Measurements from ENCODE around the gene DGCR2. TPM values are rescaled to one million over a fixed set of nuclear protein-coding genes. Genes with fewer than 3 reads are reported as not detected.

The DGCR2 gene
- total RNA-seq, 1 donor from 2014 or later: 68.7 TPM

GRCh38 chr22:19043121-19044085 is 78.8 kb downstream of the DGCR2 start:
- DNase-seq: no peak
- Mint-ChIP-seq H3K9me3 (ENCODE audit: unreplicated experiment) (peaks cover 2% of the 10 kb centered on the region), H3K27me3 (ENCODE audit: unreplicated experiment) (peaks cover 4% of the 10 kb centered on the region), H3K36me3 (ENCODE audit: unreplicated experiment) (peaks cover 5% of the 10 kb centered on the region), H3K27ac (ENCODE audit: unreplicated experiment) (no peak overlapping the region), H3K4me3 (ENCODE audit: unreplicated experiment) (no peak overlapping the region), H3K4me1 (ENCODE audit: low read depth, unreplicated experiment) (no peaks in the 10 kb centered on the region)
- TF ChIP-seq, protein P1, sequence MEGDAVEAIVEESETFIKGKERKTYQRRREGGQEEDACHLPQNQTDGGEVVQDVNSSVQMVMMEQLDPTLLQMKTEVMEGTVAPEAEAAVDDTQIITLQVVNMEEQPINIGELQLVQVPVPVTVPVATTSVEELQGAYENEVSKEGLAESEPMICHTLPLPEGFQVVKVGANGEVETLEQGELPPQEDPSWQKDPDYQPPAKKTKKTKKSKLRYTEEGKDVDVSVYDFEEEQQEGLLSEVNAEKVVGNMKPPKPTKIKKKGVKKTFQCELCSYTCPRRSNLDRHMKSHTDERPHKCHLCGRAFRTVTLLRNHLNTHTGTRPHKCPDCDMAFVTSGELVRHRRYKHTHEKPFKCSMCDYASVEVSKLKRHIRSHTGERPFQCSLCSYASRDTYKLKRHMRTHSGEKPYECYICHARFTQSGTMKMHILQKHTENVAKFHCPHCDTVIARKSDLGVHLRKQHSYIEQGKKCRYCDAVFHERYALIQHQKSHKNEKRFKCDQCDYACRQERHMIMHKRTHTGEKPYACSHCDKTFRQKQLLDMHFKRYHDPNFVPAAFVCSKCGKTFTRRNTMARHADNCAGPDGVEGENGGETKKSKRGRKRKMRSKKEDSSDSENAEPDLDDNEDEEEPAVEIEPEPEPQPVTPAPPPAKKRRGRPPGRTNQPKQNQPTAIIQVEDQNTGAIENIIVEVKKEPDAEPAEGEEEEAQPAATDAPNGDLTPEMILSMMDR (IDR thresholded peaks at IDR 0.05; ENCODE audit: partially characterized antibody, unreplicated experiment): no peak

DNA sequence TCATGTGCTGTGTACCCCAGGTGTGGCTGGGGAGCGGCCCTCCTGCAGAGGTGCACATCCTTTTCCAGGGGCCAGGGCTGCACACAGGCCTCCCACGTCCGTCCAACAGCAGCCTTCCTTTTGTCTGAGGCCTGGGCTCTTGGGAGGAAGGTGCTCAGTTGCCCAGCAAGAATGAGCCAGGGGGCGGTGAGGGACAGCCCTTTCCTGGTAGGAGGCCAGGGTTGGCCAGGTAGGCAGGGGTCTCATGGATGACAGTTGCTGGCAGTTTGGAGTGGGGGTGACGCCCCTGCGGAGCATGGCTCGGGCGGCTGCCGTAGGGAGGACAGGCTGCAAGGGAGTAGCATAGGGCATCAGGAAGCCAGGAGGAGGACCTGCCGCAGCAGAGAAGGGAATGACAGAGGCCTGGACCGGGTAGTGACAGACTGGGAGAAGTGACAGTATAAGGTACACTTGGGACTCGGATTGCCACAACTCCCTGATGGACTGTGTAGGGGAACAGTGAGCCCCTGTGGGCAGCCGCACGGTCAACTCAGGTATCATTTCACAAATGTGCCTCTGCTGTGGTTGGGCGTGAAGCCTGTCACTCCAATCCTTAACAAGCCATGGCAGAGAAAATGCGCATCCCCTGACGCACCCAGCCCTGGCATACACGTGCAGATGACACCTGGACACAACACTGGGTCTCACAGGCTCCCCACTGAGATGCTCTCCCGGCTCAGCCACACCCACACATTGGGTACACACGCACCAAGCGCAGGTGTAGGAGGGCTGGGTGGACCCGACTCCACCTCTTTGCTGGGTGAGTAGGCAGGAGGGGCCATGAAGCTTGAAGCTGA is 79.7 kb downstream of the DGCR2 start:
- H3K4me3 Mint-ChIP-seq (ENCODE audit: unreplicated experiment): no peak overlapping the region
- TF ChIP-seq, protein P1 (IDR thresholded peaks at IDR 0.05; ENCODE audit: partially characterized antibody, unreplicated experiment): no peak
- H3K4me1 Mint-ChIP-seq (ENCODE audit: low read depth, unreplicated experiment): no peaks in the 10 kb centered on the region
- H3K36me3 Mint-ChIP-seq (ENCODE audit: unreplicated experiment): peaks cover 1% of the 10 kb centered on the region
- no peak for DNase-seq
- peaks cover 3% of the 10 kb centered on the region for H3K27me3 Mint-ChIP-seq (ENCODE audit: unreplicated experiment)
- H3K27ac Mint-ChIP-seq (ENCODE audit: unreplicated experiment): no peak overlapping the region
- H3K9me3 Mint-ChIP-seq (ENCODE audit: unreplicated experiment): peaks cover 2% of the 10 kb centered on the region

- H3K9me3 Mint-ChIP-seq (ENCODE audit: unreplicated experiment): peaks cover 2% of the 10 kb centered on the region
- peaks cover 2% of the 10 kb centered on the region for H3K27me3 Mint-ChIP-seq (ENCODE audit: unreplicated experiment)
- no peak for DNase-seq
- H3K4me3 Mint-ChIP-seq (ENCODE audit: unreplicated experiment): no peak overlapping the region
- TF ChIP-seq, protein P1 (IDR thresholded peaks at IDR 0.05; ENCODE audit: partially characterized antibody, unreplicated experiment): no peak
- peaks cover 4% of the 10 kb centered on the region for H3K4me1 Mint-ChIP-seq (ENCODE audit: low read depth, unreplicated experiment)
- H3K36me3 Mint-ChIP-seq (ENCODE audit: unreplicated experiment): no peaks in the 10 kb centered on the region
- no peak overlapping the region for H3K27ac Mint-ChIP-seq (ENCODE audit: unreplicated experiment)
Observed at GRCh38 chr22:19041704-19042074, 80.5 kb downstream of the DGCR2 start.

DNA sequence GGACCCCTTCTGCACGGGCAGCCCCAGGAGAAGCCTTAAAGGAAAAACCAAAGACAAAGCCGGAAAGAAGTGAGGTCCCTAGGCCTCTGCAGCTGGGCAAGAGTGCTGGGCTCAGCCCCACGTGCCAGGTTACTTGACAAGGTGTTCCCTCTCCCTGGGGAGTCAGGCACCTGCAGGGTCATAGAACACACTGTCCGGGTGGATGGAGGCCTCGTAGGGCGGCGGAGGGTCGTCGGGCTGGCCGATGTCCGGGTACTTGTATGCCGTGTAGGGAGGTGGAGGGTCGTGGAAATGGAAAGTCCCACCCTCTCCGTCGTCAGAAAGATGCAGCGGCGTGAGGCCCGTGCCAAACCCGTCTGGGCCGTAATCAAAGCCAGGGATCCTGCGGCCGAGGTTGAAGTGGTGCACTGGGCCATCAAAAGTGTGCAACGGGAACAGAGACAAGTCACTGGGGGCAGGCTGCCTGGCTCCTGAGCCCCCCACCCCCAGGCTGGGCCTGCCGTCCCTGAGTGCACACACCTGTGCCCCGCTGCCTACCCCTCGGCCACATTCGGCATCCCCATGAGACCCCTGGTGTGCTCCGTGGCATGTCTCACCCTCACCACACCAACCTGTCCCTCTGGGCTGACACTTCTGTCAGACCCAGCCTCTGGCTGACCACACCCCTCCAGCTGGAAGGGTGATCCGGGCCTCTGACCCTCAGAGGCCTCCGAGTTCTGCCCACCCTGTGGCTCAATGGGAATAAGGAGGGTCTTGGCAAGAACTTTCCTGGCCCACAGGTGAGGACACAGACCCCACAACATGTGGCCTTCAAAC is 81.1 kb downstream of the DGCR2 start:
- Mint-ChIP-seq H3K4me1 (ENCODE audit: low read depth, unreplicated experiment) (peaks cover 5% of the 10 kb centered on the region), H3K27me3 (ENCODE audit: unreplicated experiment) (peaks cover 5% of the 10 kb centered on the region), H3K9me3 (ENCODE audit: unreplicated experiment) (peaks cover 5% of the 10 kb centered on the region), H3K27ac (ENCODE audit: unreplicated experiment) (no peak overlapping the region), H3K4me3 (ENCODE audit: unreplicated experiment) (no peak overlapping the region), H3K36me3 (ENCODE audit: unreplicated experiment) (no peaks in the 10 kb centered on the region)
- TF ChIP-seq, protein P1 (IDR thresholded peaks at IDR 0.05; ENCODE audit: partially characterized antibody, unreplicated experiment): no peak
- DNase-seq: no peak

Data from glutamatergic neuron (in vitro differentiated cells).